ENCODE results near the gene RASSF1. TPM values are rescaled to one million over a fixed set of nuclear protein-coding genes. Genes with fewer than 3 reads are reported as not detected.

RASSF1 gene
- total and polyA plus RNA-seq, 2 donors from 2014 or later, result 19.1 to 28.9 TPM

DNA sequence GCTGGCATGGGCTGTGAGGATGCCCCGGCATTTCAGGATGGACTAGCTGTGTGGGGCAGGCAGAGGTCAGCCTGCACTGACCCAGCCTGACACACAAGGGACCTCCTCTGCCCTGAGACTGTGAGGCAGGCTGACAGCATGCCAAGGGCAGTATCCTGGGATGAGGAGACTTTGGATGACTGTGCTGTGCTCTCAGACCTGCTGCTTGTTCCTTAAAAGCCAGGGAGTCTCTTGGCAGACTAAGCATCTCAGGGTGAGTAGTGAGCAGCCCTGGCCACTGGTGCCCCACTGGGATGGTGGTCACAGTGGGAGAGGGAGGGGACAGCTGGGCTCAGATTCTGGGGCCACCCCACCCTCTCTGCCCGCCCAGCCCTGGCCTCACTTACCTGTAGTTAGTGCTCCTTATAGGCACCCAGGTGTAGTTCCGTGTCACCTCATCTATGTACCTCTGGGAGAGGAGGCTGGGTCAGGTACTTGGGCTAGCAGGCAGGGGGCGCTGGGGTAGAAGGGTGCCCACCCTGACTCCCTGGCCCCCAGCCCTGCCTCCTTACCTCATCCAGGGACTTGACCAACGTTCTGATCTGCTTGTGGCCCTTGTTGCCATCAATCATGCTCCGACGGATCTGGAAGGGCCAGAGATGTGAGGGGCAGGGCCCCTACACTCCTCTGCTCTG lies 34.8 kb upstream of the RASSF1 start:
- DNase-seq (peak in 1 of 5 donors; percentile 50), FAIRE-seq (no peak)
- intact Hi-C loops (cut with DNase I), result no loop called here
- no peaks in the 10 kb centered on the region for H3K36me3 ChIP-seq (ENCODE audit: control insufficient read depth in 2 of 3, insufficient read depth in 3 of 3, low read length in 3 of 3)
- no peaks in the 10 kb centered on the region for H3K27me3 ChIP-seq (ENCODE audit: control insufficient read depth, insufficient read depth, low read length)
- H3K9me3 ChIP-seq (ENCODE audit: control insufficient read depth in 2 of 3, insufficient read depth in 1 of 3, low read length in 3 of 3), result no peaks in the 10 kb centered on the region
- H3K4me1 ChIP-seq (ENCODE audit: control insufficient read depth in 2 of 3, insufficient read depth in 2 of 3, low read depth in 1 of 3, low read length in 3 of 3), result peaks cover 0 to 6% (median 0%) of the 10 kb centered on the region in 3 donors
- no peak overlapping the region for H3K27ac ChIP-seq (ENCODE audit: low read depth in 2 of 2, low read length in 2 of 2)
- H3K4me3 ChIP-seq (ENCODE audit: low read length in 3 of 3), result no peak overlapping the region
- no peak overlapping the region for H3K9ac ChIP-seq (ENCODE audit: low read length in 3 of 3)
- TF ChIP-seq, protein P1, sequence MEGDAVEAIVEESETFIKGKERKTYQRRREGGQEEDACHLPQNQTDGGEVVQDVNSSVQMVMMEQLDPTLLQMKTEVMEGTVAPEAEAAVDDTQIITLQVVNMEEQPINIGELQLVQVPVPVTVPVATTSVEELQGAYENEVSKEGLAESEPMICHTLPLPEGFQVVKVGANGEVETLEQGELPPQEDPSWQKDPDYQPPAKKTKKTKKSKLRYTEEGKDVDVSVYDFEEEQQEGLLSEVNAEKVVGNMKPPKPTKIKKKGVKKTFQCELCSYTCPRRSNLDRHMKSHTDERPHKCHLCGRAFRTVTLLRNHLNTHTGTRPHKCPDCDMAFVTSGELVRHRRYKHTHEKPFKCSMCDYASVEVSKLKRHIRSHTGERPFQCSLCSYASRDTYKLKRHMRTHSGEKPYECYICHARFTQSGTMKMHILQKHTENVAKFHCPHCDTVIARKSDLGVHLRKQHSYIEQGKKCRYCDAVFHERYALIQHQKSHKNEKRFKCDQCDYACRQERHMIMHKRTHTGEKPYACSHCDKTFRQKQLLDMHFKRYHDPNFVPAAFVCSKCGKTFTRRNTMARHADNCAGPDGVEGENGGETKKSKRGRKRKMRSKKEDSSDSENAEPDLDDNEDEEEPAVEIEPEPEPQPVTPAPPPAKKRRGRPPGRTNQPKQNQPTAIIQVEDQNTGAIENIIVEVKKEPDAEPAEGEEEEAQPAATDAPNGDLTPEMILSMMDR (IDR thresholded peaks at IDR 0.05; ENCODE audit: borderline replicate concordance, extremely low read depth, insufficient read depth), result no peak

DNA sequence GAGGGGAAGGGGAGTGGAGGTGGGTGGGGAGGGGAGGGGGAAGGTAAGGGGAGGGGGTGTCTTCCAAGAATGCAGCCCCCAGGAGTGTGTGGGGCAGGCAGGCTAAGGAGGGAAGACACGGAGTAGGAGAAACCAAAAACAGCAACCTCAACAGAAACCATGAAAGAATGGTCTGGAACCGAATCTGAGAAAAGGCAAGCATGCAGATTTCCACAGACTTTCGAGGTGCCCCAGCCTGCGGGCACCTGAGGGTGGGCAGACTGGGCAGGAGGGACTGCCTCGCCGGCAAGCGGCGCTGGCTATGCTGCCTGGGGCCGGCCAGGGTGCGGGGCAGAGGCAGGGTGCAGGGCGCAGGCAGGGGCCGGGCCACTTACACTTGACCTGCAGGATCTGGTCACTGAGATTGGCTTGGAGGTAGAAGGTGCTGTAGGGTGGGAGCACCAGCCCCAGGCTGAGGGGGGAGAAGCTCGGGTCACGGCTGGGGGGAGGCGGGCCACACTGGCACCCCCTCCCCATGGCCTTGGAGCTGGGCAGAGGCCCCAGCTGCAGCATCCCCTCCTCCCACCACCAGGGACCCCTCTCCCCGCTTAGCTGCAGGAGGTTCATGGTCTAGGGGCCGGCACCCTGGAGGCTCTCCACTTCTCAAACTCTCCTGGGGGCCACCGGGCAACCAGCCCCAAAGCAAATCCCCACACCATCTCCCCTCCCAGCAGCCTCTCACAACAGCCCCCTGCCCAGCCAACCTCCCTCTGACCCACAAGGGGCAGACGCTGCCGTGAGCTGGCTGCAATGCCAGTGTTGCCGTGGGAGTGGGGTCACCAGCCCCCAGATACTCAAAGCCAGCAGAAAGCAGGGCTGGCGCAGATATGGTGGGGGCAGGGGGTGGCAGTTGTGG lies 34.0 kb upstream of the RASSF1 start:
- Histone ChIP-seq H3K9me3 (ENCODE audit: control insufficient read depth in 2 of 3, insufficient read depth in 1 of 3, low read length in 3 of 3) (no peaks in the 10 kb centered on the region), H3K36me3 (ENCODE audit: control insufficient read depth in 2 of 3, insufficient read depth in 3 of 3, low read length in 3 of 3) (no peaks in the 10 kb centered on the region), H3K27me3 (ENCODE audit: control insufficient read depth, insufficient read depth, low read length) (no peaks in the 10 kb centered on the region), H3K4me3 (ENCODE audit: low read length in 3 of 3) (no peak overlapping the region), H3K4me1 (ENCODE audit: control insufficient read depth in 2 of 3, insufficient read depth in 2 of 3, low read depth in 1 of 3, low read length in 3 of 3) (peaks cover 0 to 5% (median 0%) of the 10 kb centered on the region in 3 donors), H3K27ac (ENCODE audit: low read depth in 2 of 2, low read length in 2 of 2) (no peak overlapping the region), H3K9ac (ENCODE audit: low read length in 3 of 3) (no peak overlapping the region)
- DNase-seq, result peak in 1 of 5 donors; percentile 68
- intact Hi-C loops (cut with DNase I), result no loop called here
- no peak for FAIRE-seq
- TF ChIP-seq, protein P1 (IDR thresholded peaks at IDR 0.05; ENCODE audit: borderline replicate concordance, extremely low read depth, insufficient read depth), result no peak

DNA sequence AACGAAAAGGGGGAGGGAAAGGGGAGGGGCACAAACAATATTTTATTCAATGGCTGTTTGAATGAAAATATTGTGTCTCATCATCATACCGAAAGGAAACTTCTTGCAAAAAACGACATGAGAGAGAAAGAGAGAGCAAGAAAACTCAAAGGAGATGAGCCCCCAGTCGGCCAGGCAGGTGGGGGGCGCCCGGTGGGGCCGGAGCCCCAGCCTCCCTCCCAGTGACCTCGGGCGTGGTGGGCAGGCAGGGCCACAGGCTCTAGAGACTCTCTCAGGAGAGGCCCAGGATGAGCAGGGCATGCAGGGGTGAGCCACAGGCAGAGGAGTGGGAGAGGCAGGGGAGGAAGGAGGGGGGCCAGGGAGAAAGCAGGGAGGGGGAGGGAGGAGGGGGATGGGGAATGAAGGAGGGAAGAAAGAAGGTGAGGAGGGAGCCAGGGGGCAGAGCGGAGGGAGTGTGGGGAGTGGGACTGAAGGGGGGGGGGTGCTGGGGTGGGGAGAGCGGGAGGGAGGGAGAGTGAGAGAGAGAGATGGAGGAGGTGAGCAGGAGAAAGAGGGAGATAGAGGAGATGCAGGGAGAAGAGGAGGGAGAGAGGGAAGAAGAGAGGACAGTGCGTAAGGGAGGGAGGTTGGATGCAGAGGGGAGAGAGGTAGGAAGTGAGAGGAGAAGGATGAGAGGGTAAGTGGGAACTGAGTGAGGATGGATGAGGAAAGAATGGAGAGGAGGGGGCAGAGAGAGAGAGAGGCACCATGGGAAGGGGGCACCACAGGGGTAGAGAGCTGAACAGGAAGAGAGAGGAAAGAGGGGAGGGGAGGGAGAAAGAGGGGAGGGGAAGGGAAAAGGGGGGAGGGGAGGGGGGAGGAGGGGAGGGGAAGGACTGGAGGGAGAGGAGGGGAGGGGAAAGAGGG lies 32.8 kb upstream of the RASSF1 start:
- intact Hi-C loops (cut with DNase I), result no loop called here
- Histone ChIP-seq H3K9me3 (ENCODE audit: control insufficient read depth in 2 of 3, insufficient read depth in 1 of 3, low read length in 3 of 3) (no peaks in the 10 kb centered on the region), H3K27ac (ENCODE audit: low read depth in 2 of 2, low read length in 2 of 2) (no peak overlapping the region), H3K36me3 (ENCODE audit: control insufficient read depth in 2 of 3, insufficient read depth in 3 of 3, low read length in 3 of 3) (no peaks in the 10 kb centered on the region), H3K4me1 (ENCODE audit: control insufficient read depth in 2 of 3, insufficient read depth in 2 of 3, low read depth in 1 of 3, low read length in 3 of 3) (peaks cover 0 to under 1% (median 0%) of the 10 kb centered on the region in 3 donors), H3K9ac (ENCODE audit: low read length in 3 of 3) (no peak overlapping the region), H3K4me3 (ENCODE audit: low read length in 3 of 3) (no peak overlapping the region), H3K27me3 (ENCODE audit: control insufficient read depth, insufficient read depth, low read length) (no peaks in the 10 kb centered on the region)
- TF ChIP-seq, protein P1 (IDR thresholded peaks at IDR 0.05; ENCODE audit: borderline replicate concordance, extremely low read depth, insufficient read depth), result no peak
- DNase-seq, result peak in 4 of 5 donors; percentile 46 to 80 (median 64)
- FAIRE-seq, result no peak

Measured in kidney (tissue), 14 donors.